CD4-positive, CD25-positive, alpha-beta regulatory T cell (primary cell): ENCODE data around the gene ZNF385C. TPM values are rescaled to one million over a fixed set of nuclear protein-coding genes. Genes with fewer than 3 reads are reported as not detected.

Experiments used
- ATAC-seq, 2 donors: fragments of 150-1000 bp; cut with Tn5 transposase; one replicate each; pipeline ENCODE4 v1.10.0; 2021; ENCODE audit warnings: low read depth in 2 of 2, moderate number of reproducible peaks in 2 of 2, moderate library complexity in 1 of 2
- DNase-seq, 3 donors: peaks; one replicate each; pipeline versions ENCODE4 v3.0.0 to v3.0.0-alpha.2; 2012 to 2022; ENCODE audit warnings: mixed read lengths in 1 of 3
- H3K27ac ChIP-seq: one replicate; pipeline ENCODE4 v1.7.0; 2013; ENCODE audit warnings: mild to moderate bottlenecking, low read length; ENCODE audit not compliant: insufficient read depth, poor library complexity, severe bottlenecking
- H3K27me3 ChIP-seq: one replicate; pipeline ENCODE4 v1.7.0; 2013; ENCODE audit warnings: low read length; ENCODE audit not compliant: control insufficient read depth, insufficient read depth
- H3K36me3 ChIP-seq: one replicate; pipeline ENCODE4 v1.7.0; 2013; ENCODE audit warnings: mild to moderate bottlenecking, low read length, moderate library complexity; ENCODE audit not compliant: control insufficient read depth, insufficient read depth
- H3K4me1 ChIP-seq: 2 replicates; pipeline ENCODE4 v1.7.0; 2013; ENCODE audit warnings: mild to moderate bottlenecking, low read length; ENCODE audit not compliant: insufficient read depth, control insufficient read depth, poor library complexity, severe bottlenecking
- H3K4me3 ChIP-seq: one replicate; pipeline ENCODE4 v1.7.0; 2013; ENCODE audit warnings: low read depth, mild to moderate bottlenecking, low read length, moderate library complexity
- H3K9me3 ChIP-seq, 2 experiments: 1 replicate in 1 of 2; 2 replicates in 1 of 2; pipeline ENCODE4 v1.7.0; 2013; ENCODE audit warnings: low read length in 2 of 2, mild to moderate bottlenecking in 1 of 2, moderate library complexity in 1 of 2; ENCODE audit not compliant: control insufficient read depth in 2 of 2
- H3K27ac Mint-ChIP-seq, 3 donors: one replicate each; pipeline ENCODE4 v1.8.0; 2020 to 2022; ENCODE audit warnings: mild to moderate bottlenecking in 3 of 3, mixed read lengths in 3 of 3, moderate library complexity in 2 of 3
- H3K27me3 Mint-ChIP-seq: one replicate; pipeline ENCODE4 v1.8.0; 2022; ENCODE audit warnings: mild to moderate bottlenecking, mixed read lengths
- H3K36me3 Mint-ChIP-seq: one replicate; pipeline ENCODE4 v1.8.0; 2020; ENCODE audit warnings: mixed read lengths
- H3K4me1 Mint-ChIP-seq, 4 donors: one replicate each; pipeline ENCODE4 v1.8.0; 2020 to 2022; ENCODE audit warnings: mixed read lengths in 4 of 4, mild to moderate bottlenecking in 1 of 4
- H3K4me3 Mint-ChIP-seq, 4 donors: one replicate each; pipeline ENCODE4 v1.8.0; 2020 to 2022; ENCODE audit warnings: mild to moderate bottlenecking in 4 of 4, mixed read lengths in 4 of 4, moderate library complexity in 3 of 4
- H3K9me3 Mint-ChIP-seq, 7 donors: one replicate each; pipeline ENCODE4 v1.8.0; 2020 to 2022; ENCODE audit warnings: mixed read lengths in 7 of 7, mild to moderate bottlenecking in 3 of 7, moderate library complexity in 2 of 7
- polyA plus RNA-seq, 4 donors: library from polyadenylated mRNA; unstranded; fragments of 300-500 nt; fragmentation: Illumina TruSeq; gene quantifications; one replicate each; pipeline ENCODE4 v1.2.3, GENCODE V29; 2021
- total RNA-seq: library from RNA; stranded (reverse); gene quantifications from one replicate; pipeline ENCODE4 v1.2.3, GENCODE V29; 2022

ZNF385C gene
- total and polyA plus RNA-seq, 5 donors from 2014 or later, result 0.21 TPM; not detected in 4

- H3K36me3 ChIP-seq, result no peaks in the 10 kb centered on the region
- ATAC-seq (no peak), DNase-seq (no peak)
- peaks cover 4% of the 10 kb centered on the region for H3K27me3 ChIP-seq
- Mint-ChIP-seq H3K4me3 (no peak overlapping the region), H3K27ac (no peak overlapping the region), H3K4me1 (peaks cover 0 to 7% (median 2%) of the 10 kb centered on the region in 4 donors), H3K36me3 (no peaks in the 10 kb centered on the region), H3K9me3 (peaks cover 0 to 5% (median 0%) of the 10 kb centered on the region in 7 donors), H3K27me3 (peaks cover 39% of the 10 kb centered on the region)
- no peak overlapping the region for H3K4me3 ChIP-seq
- no peaks in the 10 kb centered on the region for H3K9me3 ChIP-seq
- H3K4me1 ChIP-seq, result peaks cover 4% of the 10 kb centered on the region
- no peak overlapping the region for H3K27ac ChIP-seq
These were observed 42.8 kb downstream of the ZNF385C start for GRCh38 chr17:42055496-42055895.

- ATAC-seq (no peak), DNase-seq (no peak)
- Mint-ChIP-seq H3K27ac (no peak overlapping the region), H3K36me3 (no peaks in the 10 kb centered on the region), H3K27me3 (peaks cover 34% of the 10 kb centered on the region), H3K4me3 (no peak overlapping the region), H3K9me3 (peaks cover 0 to 5% (median 0%) of the 10 kb centered on the region in 7 donors), H3K4me1 (peaks cover 0 to 7% (median 1%) of the 10 kb centered on the region in 4 donors)
- H3K27me3 ChIP-seq, result peaks cover 4% of the 10 kb centered on the region
- H3K36me3 ChIP-seq, result no peaks in the 10 kb centered on the region
- no peaks in the 10 kb centered on the region for H3K9me3 ChIP-seq
- no peak overlapping the region for H3K27ac ChIP-seq
- peaks cover 8% of the 10 kb centered on the region for H3K4me1 ChIP-seq
- no peak overlapping the region for H3K4me3 ChIP-seq
These were observed 43.2 kb downstream of the ZNF385C start for GRCh38 chr17:42055027-42055426.

GRCh38 chr17:42053731-42054500, 44.4 kb downstream of the ZNF385C start:
- Histone ChIP-seq H3K4me3 (no peak overlapping the region), H3K4me1 (peaks cover 11% of the 10 kb centered on the region), H3K36me3 (no peaks in the 10 kb centered on the region), H3K27ac (no peak overlapping the region), H3K9me3 (no peaks in the 10 kb centered on the region), H3K27me3 (peaks cover 11% of the 10 kb centered on the region)
- peaks cover 43% of the 10 kb centered on the region for H3K27me3 Mint-ChIP-seq
- DNase-seq (no peak), ATAC-seq (no peak)
- no peak overlapping the region for H3K27ac Mint-ChIP-seq
- H3K4me3 Mint-ChIP-seq, result no peak overlapping the region
- H3K4me1 Mint-ChIP-seq, result peaks cover 0 to 11% (median 0%) of the 10 kb centered on the region in 4 donors
- peaks cover 0 to 5% (median 0%) of the 10 kb centered on the region in 7 donors for H3K9me3 Mint-ChIP-seq
- H3K36me3 Mint-ChIP-seq, result no peaks in the 10 kb centered on the region

GRCh38 chr17:42052346-42052877, 45.9 kb downstream of the ZNF385C start:
- Mint-ChIP-seq H3K4me3 (no peak overlapping the region), H3K27me3 (peaks cover 54% of the 10 kb centered on the region), H3K9me3 (peaks cover 0 to 5% (median 0%) of the 10 kb centered on the region in 7 donors), H3K36me3 (no peaks in the 10 kb centered on the region), H3K4me1 (peaks cover 0 to 11% (median 0%) of the 10 kb centered on the region in 4 donors), H3K27ac (no peak overlapping the region)
- H3K27me3 ChIP-seq, result peaks cover 11% of the 10 kb centered on the region
- H3K9me3 ChIP-seq, result no peaks in the 10 kb centered on the region
- DNase-seq, result no peak
- peaks cover 11% of the 10 kb centered on the region for H3K4me1 ChIP-seq
- ATAC-seq, result no peak
- no peak overlapping the region for H3K27ac ChIP-seq
- no peaks in the 10 kb centered on the region for H3K36me3 ChIP-seq
- no peak overlapping the region for H3K4me3 ChIP-seq

- H3K36me3 Mint-ChIP-seq, result no peaks in the 10 kb centered on the region
- DNase-seq (no peak), ATAC-seq (no peak)
- H3K4me1 ChIP-seq, result peaks cover 11% of the 10 kb centered on the region
- no peak overlapping the region for H3K27ac Mint-ChIP-seq
- no peak overlapping the region for H3K4me3 ChIP-seq
- peak overlapping the region in 2 of 4 donors; percentile 65 to 84 for H3K4me3 Mint-ChIP-seq
- H3K9me3 ChIP-seq, result no peaks in the 10 kb centered on the region
- H3K36me3 ChIP-seq, result no peaks in the 10 kb centered on the region
- H3K27me3 ChIP-seq, result peaks cover 11% of the 10 kb centered on the region
- peaks cover 54% of the 10 kb centered on the region for H3K27me3 Mint-ChIP-seq
- H3K27ac ChIP-seq, result no peak overlapping the region
- peaks cover 0 to 5% (median 0%) of the 10 kb centered on the region in 7 donors for H3K9me3 Mint-ChIP-seq
- peaks cover 0 to 11% (median 0%) of the 10 kb centered on the region in 4 donors for H3K4me1 Mint-ChIP-seq
These were observed 46.6 kb downstream of the ZNF385C start for GRCh38 chr17:42051645-42052044.

- peaks cover 52% of the 10 kb centered on the region for H3K27me3 Mint-ChIP-seq
- ATAC-seq, result no peak
- H3K4me3 ChIP-seq, result no peak overlapping the region
These were observed 47.3 kb downstream of the ZNF385C start for GRCh38 chr17:42051013-42051400.

GRCh38 chr17:42050393-42051012, 47.8 kb downstream of the ZNF385C start, which contains the start of gene C17orf113:
TSS of gene C17orf113 (minus strand) at chr17:42050601. CDS start at chr17:42043376, 7,225 bp downstream.
- peak; percentile 72 to 75 for ATAC-seq
- H3K27ac ChIP-seq, result no peak within 1 kb of the TSS
- Mint-ChIP-seq H3K27ac (peak within 1 kb of the TSS in 2 of 3 donors; percentile 59 to 86), H3K4me1 (peaks cover 0 to 11% (median 3%) of the 10 kb centered on the region in 4 donors), H3K9me3 (peaks cover 0 to 5% (median 0%) of the 10 kb centered on the region in 7 donors), H3K36me3 (no peaks in the 10 kb centered on the region), H3K27me3 (peaks cover 55% of the 10 kb centered on the region), H3K4me3 (peak within 1 kb of the TSS; percentile 85 to 92 (median 87))
- no peaks in the 10 kb centered on the region for H3K36me3 ChIP-seq
- peak; percentile 27 to 35 (median 35) for DNase-seq
- H3K4me3 ChIP-seq, result peak within 1 kb of the TSS; percentile 13
- H3K9me3 ChIP-seq, result no peaks in the 10 kb centered on the region
- H3K27me3 ChIP-seq, result peaks cover 11% of the 10 kb centered on the region
- peaks cover 11% of the 10 kb centered on the region for H3K4me1 ChIP-seq

More at GRCh38 chr17:42051013-42051400, 47.3 kb downstream of the ZNF385C start:
- Histone ChIP-seq H3K27me3 (peaks cover 11% of the 10 kb centered on the region), H3K36me3 (no peaks in the 10 kb centered on the region), H3K4me1 (peaks cover 11% of the 10 kb centered on the region), H3K9me3 (no peaks in the 10 kb centered on the region), H3K27ac (no peak overlapping the region)
- peak overlapping the region in 2 of 3 donors; percentile 23 to 86 for H3K27ac Mint-ChIP-seq
- H3K9me3 Mint-ChIP-seq, result peaks cover 0 to 5% (median 0%) of the 10 kb centered on the region in 7 donors
- no peak for DNase-seq
- H3K36me3 Mint-ChIP-seq, result no peaks in the 10 kb centered on the region
- H3K4me3 Mint-ChIP-seq, result peak overlapping the region in 3 of 4 donors; percentile 84 to 92 (median 87)
- peaks cover 0 to 11% (median under 1%) of the 10 kb centered on the region in 4 donors for H3K4me1 Mint-ChIP-seq
